MM.1S (cell line): ENCODE results near the gene ALDH3A1.

Experiments used
- DNase-seq: peaks from one replicate; pipeline ENCODE4 v3.0.0-alpha.2; 2015
- H2AFZ ChIP-seq: fragments of 300-600 bp; sonication (generic); 2 replicates; pipeline ENCODE4 v1.6.0; 2016; ENCODE audit warnings: antibody characterized with exemption, low read length
- H3F3A ChIP-seq: fragments of 300-600 bp; sonication (generic); 2 replicates; pipeline ENCODE4 v1.6.1; 2016; ENCODE audit warnings: mild to moderate bottlenecking, antibody characterized with exemption, low read length, moderate library complexity, mixed read lengths; ENCODE audit not compliant: insufficient read depth
- H3K27ac ChIP-seq: fragments of 300-600 bp; sonication (generic); 2 replicates; pipeline ENCODE4 v1.5.1; 2016; ENCODE audit warnings: mild to moderate bottlenecking, low read length
- H3K27me3 ChIP-seq: fragments of 300-600 bp; sonication (generic); replicated peaks from 2 replicates; pipeline ENCODE4 v1.6.0; 2016; ENCODE audit warnings: low read length; ENCODE audit not compliant: insufficient read depth
- H3K36me3 ChIP-seq: fragments of 300-600 bp; sonication (generic); replicated peaks from 2 replicates; pipeline ENCODE4 v1.6.1; 2016; ENCODE audit warnings: mild to moderate bottlenecking, low read length, mixed read lengths; ENCODE audit not compliant: insufficient read depth
- H3K4me1 ChIP-seq: fragments of 300-600 bp; sonication (generic); 2 replicates; pipeline ENCODE4 v1.6.1; 2016; ENCODE audit warnings: low read length, mixed read lengths
- H3K4me2 ChIP-seq: fragments of 300-600 bp; sonication (generic); 2 replicates; pipeline ENCODE4 v1.6.0; 2016; ENCODE audit warnings: low read depth, low read length
- H3K4me3 ChIP-seq: fragments of 300-600 bp; sonication (generic); 2 replicates; pipeline ENCODE4 v1.5.1; 2016; ENCODE audit warnings: low read length, mixed read lengths
- H3K79me2 ChIP-seq: fragments of 300-600 bp; sonication (generic); 2 replicates; pipeline ENCODE4 v1.6.1; 2016; ENCODE audit warnings: mixed run types, low read length, mixed read lengths
- H3K9ac ChIP-seq: fragments of 300-600 bp; sonication (generic); 2 replicates; pipeline ENCODE4 v1.6.1; 2016; ENCODE audit warnings: low read length, mixed read lengths
- H3K9me2 ChIP-seq: fragments of 300-600 bp; sonication (generic); replicated peaks from 2 replicates; pipeline ENCODE4 v1.6.1; 2016; ENCODE audit warnings: mild to moderate bottlenecking, low read length, mixed read lengths; ENCODE audit not compliant: insufficient read depth
- H3K9me3 ChIP-seq: fragments of 300-600 bp; sonication (generic); replicated peaks from 2 replicates; pipeline ENCODE4 v1.6.1; 2016; ENCODE audit warnings: mild to moderate bottlenecking, low read length, mixed read lengths; ENCODE audit not compliant: insufficient read depth
- H4K20me1 ChIP-seq: fragments of 300-600 bp; sonication (generic); 2 replicates; pipeline ENCODE4 v1.6.1; 2016; ENCODE audit warnings: mild to moderate bottlenecking, low read length, moderate library complexity, mixed read lengths; ENCODE audit not compliant: insufficient read depth
- CTCF ChIP-seq: fragments of 300-600 bp; sonication (generic); IDR thresholded peaks from 2 replicates; pipeline ENCODE4 v1.5.1; 2016; ENCODE audit warnings: antibody characterized with exemption, low read length, mixed read lengths
- EZH2 ChIP-seq: fragments of 300-600 bp; sonication (generic); optimal IDR thresholded peaks from 2 replicates; pipeline ENCODE3; 2017; ENCODE audit warnings: low read depth, mild to moderate bottlenecking, antibody characterized with exemption, low read length, mixed read lengths
- EZH2phosphoT487 ChIP-seq: fragments of 300-600 bp; sonication (generic); IDR thresholded peaks from 2 replicates; pipeline ENCODE4 v1.6.1; 2018; ENCODE audit warnings: antibody characterized with exemption, low read length

Gene ALDH3A1

GRCh38 chr17:19748807-19749193, 702 bp upstream of the ALDH3A1 start:
- no peaks in the 10 kb centered on the region for H3F3A ChIP-seq
- H3K4me1 ChIP-seq: no peaks in the 10 kb centered on the region
- no peak for DNase-seq
- H3K9ac ChIP-seq: no peak overlapping the region
- TF ChIP-seq EZH2: no peak
- TF ChIP-seq CTCF: no peak
- TF ChIP-seq EZH2phosphoT487: no peak
- no peak overlapping the region for H3K27ac ChIP-seq
- no peaks in the 10 kb centered on the region for H3K36me3 ChIP-seq
- peaks cover 25% of the 10 kb centered on the region for H3K27me3 ChIP-seq
- H3K4me3 ChIP-seq: no peak overlapping the region
- H3K79me2 ChIP-seq: no peaks in the 10 kb centered on the region
- no peaks in the 10 kb centered on the region for H3K9me3 ChIP-seq
- H2AFZ ChIP-seq: no peak overlapping the region
- H4K20me1 ChIP-seq: 0 out of 2 replicates have a peak, but pooled peaks cover 3% of the 10 kb centered on the region
- no peaks in the 10 kb centered on the region for H3K9me2 ChIP-seq
- no peak overlapping the region for H3K4me2 ChIP-seq

GRCh38 chr17:19747159-19747719, 859 bp downstream of the ALDH3A1 start:
- Histone ChIP-seq H3K27me3 (peaks cover 26% of the 10 kb centered on the region), H4K20me1 (0 out of 2 replicates have a peak, but pooled peaks cover 3% of the 10 kb centered on the region), H3K9me2 (no peaks in the 10 kb centered on the region), H3F3A (no peaks in the 10 kb centered on the region), H2AFZ (no peak overlapping the region), H3K36me3 (no peaks in the 10 kb centered on the region), H3K9ac (no peak overlapping the region), H3K9me3 (no peaks in the 10 kb centered on the region), H3K4me1 (no peaks in the 10 kb centered on the region), H3K27ac (no peak overlapping the region), H3K4me3 (no peak overlapping the region), H3K4me2 (no peak overlapping the region), H3K79me2 (no peaks in the 10 kb centered on the region)
- TF ChIP-seq EZH2phosphoT487: no peak
- no peak for TF ChIP-seq CTCF
- no peak for TF ChIP-seq EZH2
- DNase-seq: no peak

- TF ChIP-seq EZH2phosphoT487 (no peak), EZH2 (no peak), CTCF (no peak)
- H3K4me2 ChIP-seq: no peak overlapping the region
- H3K27me3 ChIP-seq: peaks cover 33% of the 10 kb centered on the region
- no peaks in the 10 kb centered on the region for H3K9me3 ChIP-seq
- no peak for DNase-seq
- H4K20me1 ChIP-seq: 0 out of 2 replicates have a peak, but pooled peaks cover 3% of the 10 kb centered on the region
- no peak overlapping the region for H2AFZ ChIP-seq
- H3K27ac ChIP-seq: no peak overlapping the region
- H3K9ac ChIP-seq: no peak overlapping the region
- H3F3A ChIP-seq: no peaks in the 10 kb centered on the region
- no peaks in the 10 kb centered on the region for H3K4me1 ChIP-seq
- no peaks in the 10 kb centered on the region for H3K9me2 ChIP-seq
- no peaks in the 10 kb centered on the region for H3K79me2 ChIP-seq
- H3K36me3 ChIP-seq: no peaks in the 10 kb centered on the region
- no peak overlapping the region for H3K4me3 ChIP-seq
Observed at GRCh38 chr17:19746517-19746916, 1.6 kb downstream of the ALDH3A1 start.
